HFFc6 (cell line): ENCODE measurements around the gene SUPT20HL2. TPM values are rescaled to one million over a fixed set of nuclear protein-coding genes. Genes with fewer than 3 reads are reported as not detected.

Source experiments
- DNase-seq: peaks from one replicate; pipeline ENCODE4 v3.0.0-alpha.2; 2018
- H3K27ac Mint-ChIP-seq: 2 replicates; pipeline ENCODE4 v1.8.0; 2020; ENCODE audit warnings: mild to moderate bottlenecking, mixed read lengths
- H3K27me3 Mint-ChIP-seq: 2 replicates; pipeline ENCODE4 v1.8.0; 2021; ENCODE audit warnings: mild to moderate bottlenecking, moderate library complexity, mixed read lengths; ENCODE audit not compliant: insufficient read depth
- H3K36me3 Mint-ChIP-seq: 2 replicates; pipeline ENCODE4 v1.8.0; 2021; ENCODE audit warnings: low read depth, mixed read lengths
- H3K4me1 Mint-ChIP-seq: 2 replicates; pipeline ENCODE4 v1.8.0; 2020; ENCODE audit warnings: low read depth, mixed read lengths
- H3K4me3 Mint-ChIP-seq: 2 replicates; pipeline ENCODE4 v1.8.0; 2020; ENCODE audit warnings: mild to moderate bottlenecking, moderate library complexity, mixed read lengths
- H3K9me3 Mint-ChIP-seq: 2 replicates; pipeline ENCODE4 v1.8.0; 2020; ENCODE audit warnings: mild to moderate bottlenecking, mixed read lengths
- CTCF ChIP-seq: fragments of 200-600 bp; sonication (generic); IDR thresholded peaks from 2 replicates; pipeline ENCODE4 v1.5.0; 2021; ENCODE audit warnings: antibody characterized with exemption, mild to moderate bottlenecking
- total RNA-seq, 6 experiments: library from RNA; stranded (reverse); fragmentation: NEBNext Ultra II Directional; extraction: Animal tissue kit (Norgen Biotek cat#: 25700); gene quantifications; 2 replicates in 1 of 6; 3 replicates in 5 of 6; pipeline ENCODE4 v1.2.3, GENCODE V29; 2021

Gene SUPT20HL2
- total RNA-seq, 6 experiments from 2014 or later: not detected

GRCh38 chrX:24264383-24264782 lies 49.5 kb downstream of the SUPT20HL2 start:
- Mint-ChIP-seq H3K9me3 (no peaks in the 10 kb centered on the region), H3K4me3 (no peak overlapping the region), H3K4me1 (peaks cover 35% of the 10 kb centered on the region), H3K27ac (no peak overlapping the region), H3K36me3 (no peaks in the 10 kb centered on the region), H3K27me3 (no peaks in the 10 kb centered on the region)
- TF ChIP-seq CTCF: no peak
- DNase-seq: no peak

- peaks cover 25% of the 10 kb centered on the region for H3K4me1 Mint-ChIP-seq
- no peaks in the 10 kb centered on the region for H3K9me3 Mint-ChIP-seq
- no peaks in the 10 kb centered on the region for H3K36me3 Mint-ChIP-seq
- no peak overlapping the region for H3K27ac Mint-ChIP-seq
- TF ChIP-seq CTCF: no peak
- H3K4me3 Mint-ChIP-seq: no peak overlapping the region
- DNase-seq: no peak
- H3K27me3 Mint-ChIP-seq: no peaks in the 10 kb centered on the region; the same call in 1 of the 2 replicates
These were observed 51.6 kb downstream of the SUPT20HL2 start for GRCh38 chrX:24262309-24262708.

Other genes with a start within 250 kb of the SUPT20HL2 start
- 10 to 100 TPM; 28.1 to 34.0 (median 32.9) TPM for gene ZFX, start 164.3 kb downstream of the SUPT20HL2 start, total RNA-seq
- not detected for gene SUPT20HL1, start 46.6 kb upstream of the SUPT20HL2 start, total RNA-seq
- 1 to 10 TPM in 1 of 6 experiments, under 1 TPM in 4, not detected in 1; 0.09 to 1.2 (median 0.12) TPM for gene PDK3, start 151.2 kb upstream of the SUPT20HL2 start, total RNA-seq